Sigmoid colon (tissue), 4 donors: ENCODE data around the gene VSTM4.

Source experiments
- POLR2A ChIP-seq, 2 donors: fragments of 450-650 bp; IDR thresholded peaks; one replicate each; pipeline ENCODE4 v1.6.1; 2016; ENCODE audit warnings: antibody characterized with exemption in 2 of 2, mild to moderate bottlenecking in 2 of 2, moderate library complexity in 2 of 2
- POLR2AphosphoS5 ChIP-seq, 4 donors: sonication (generic); formaldehyde crosslinking; IDR thresholded peaks; one replicate each; pipeline ENCODE4 v1.6.1; 2017; ENCODE audit warnings: antibody characterized with exemption in 4 of 4
- TF ChIP-seq, protein P1 (sequence below), 4 experiments: fragments of 450-650 bp in 3 of 4; fragments of 200-600 bp in 1 of 4; IDR thresholded peaks; one replicate each; pipeline ENCODE4 v1.5.1; 2016 to 2019; ENCODE audit warnings: antibody characterized with exemption in 4 of 4, mild to moderate bottlenecking in 3 of 4, moderate library complexity in 2 of 4

DNA sequence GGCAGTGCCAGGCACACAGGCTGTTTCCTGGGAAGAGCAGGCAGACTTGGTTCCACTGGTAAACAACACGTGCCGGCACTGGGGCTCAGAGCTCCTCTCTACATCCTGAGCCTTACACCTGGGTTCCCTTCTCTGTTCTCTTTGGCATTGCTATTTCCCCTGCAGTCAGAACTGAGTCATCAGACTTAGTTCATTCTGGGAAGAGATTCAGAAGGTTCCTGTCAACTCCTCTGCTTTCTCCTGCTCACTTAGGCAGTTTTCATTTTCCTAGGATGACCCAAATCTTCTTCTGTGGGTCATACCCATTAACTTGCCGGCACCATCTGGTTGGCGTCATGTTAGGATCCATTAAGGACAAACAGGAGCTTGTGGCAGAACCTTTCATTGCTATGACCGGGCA is 142.3 kb downstream of the VSTM4 start:
- TF ChIP-seq, protein P1, sequence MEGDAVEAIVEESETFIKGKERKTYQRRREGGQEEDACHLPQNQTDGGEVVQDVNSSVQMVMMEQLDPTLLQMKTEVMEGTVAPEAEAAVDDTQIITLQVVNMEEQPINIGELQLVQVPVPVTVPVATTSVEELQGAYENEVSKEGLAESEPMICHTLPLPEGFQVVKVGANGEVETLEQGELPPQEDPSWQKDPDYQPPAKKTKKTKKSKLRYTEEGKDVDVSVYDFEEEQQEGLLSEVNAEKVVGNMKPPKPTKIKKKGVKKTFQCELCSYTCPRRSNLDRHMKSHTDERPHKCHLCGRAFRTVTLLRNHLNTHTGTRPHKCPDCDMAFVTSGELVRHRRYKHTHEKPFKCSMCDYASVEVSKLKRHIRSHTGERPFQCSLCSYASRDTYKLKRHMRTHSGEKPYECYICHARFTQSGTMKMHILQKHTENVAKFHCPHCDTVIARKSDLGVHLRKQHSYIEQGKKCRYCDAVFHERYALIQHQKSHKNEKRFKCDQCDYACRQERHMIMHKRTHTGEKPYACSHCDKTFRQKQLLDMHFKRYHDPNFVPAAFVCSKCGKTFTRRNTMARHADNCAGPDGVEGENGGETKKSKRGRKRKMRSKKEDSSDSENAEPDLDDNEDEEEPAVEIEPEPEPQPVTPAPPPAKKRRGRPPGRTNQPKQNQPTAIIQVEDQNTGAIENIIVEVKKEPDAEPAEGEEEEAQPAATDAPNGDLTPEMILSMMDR (IDR thresholded peaks at IDR 0.05) = no peak
- TF ChIP-seq POLR2A (IDR thresholded peaks at IDR 0.05) (no peak), POLR2AphosphoS5 (IDR thresholded peaks at IDR 0.05) (no peak)
